Suprapubic skin (tissue), 4 donors: ENCODE measurements around the gene SLC6A6.

Experiments used
- POLR2A ChIP-seq, 2 donors: fragments of 450-650 bp; IDR thresholded peaks; one replicate each; pipeline ENCODE4 v1.6.1; 2017; ENCODE audit warnings: antibody characterized with exemption in 2 of 2, mild to moderate bottlenecking in 2 of 2, moderate library complexity in 2 of 2
- POLR2AphosphoS5 ChIP-seq, 3 donors: sonication (generic); formaldehyde crosslinking; IDR thresholded peaks; one replicate each; pipeline ENCODE4 v1.6.1; 2017; ENCODE audit warnings: antibody characterized with exemption in 3 of 3
- TF ChIP-seq, protein P1 (sequence below), 2 donors: fragments of 200-600 bp in 1 of 2; fragments of 450-650 bp in 1 of 2; sonication (generic) in 1 of 2; IDR thresholded peaks; one replicate each; pipeline ENCODE4 v1.5.1; 2016 to 2019; ENCODE audit warnings: antibody characterized with exemption in 2 of 2, mild to moderate bottlenecking in 1 of 2, moderate library complexity in 1 of 2

DNA sequence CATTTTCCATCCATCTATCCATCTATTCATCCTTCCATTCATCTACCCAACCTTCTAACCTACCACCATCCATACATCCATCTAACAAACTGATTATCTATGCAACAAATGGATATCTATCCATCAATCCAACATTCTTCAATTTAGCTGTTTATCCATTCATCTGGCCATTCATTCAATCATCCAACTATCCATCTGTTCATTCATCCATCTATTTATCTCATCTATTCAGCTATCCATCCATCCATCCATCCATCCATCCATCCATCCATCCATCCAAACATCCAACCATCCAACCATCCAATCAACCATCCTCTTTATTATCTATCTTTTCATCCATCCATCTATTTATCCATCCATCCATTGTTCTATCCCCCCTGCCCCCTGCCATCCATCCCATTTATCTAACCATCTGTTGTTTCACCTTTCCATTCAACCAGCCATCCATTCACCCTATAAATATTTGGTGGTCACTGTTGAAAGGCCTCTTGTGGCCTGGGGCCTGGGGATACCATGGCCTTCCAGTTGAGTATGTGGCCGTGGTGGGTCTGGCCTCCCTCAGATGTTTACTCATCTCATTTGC, 44.7 kb downstream of the SLC6A6 start:
- TF ChIP-seq, protein P1, sequence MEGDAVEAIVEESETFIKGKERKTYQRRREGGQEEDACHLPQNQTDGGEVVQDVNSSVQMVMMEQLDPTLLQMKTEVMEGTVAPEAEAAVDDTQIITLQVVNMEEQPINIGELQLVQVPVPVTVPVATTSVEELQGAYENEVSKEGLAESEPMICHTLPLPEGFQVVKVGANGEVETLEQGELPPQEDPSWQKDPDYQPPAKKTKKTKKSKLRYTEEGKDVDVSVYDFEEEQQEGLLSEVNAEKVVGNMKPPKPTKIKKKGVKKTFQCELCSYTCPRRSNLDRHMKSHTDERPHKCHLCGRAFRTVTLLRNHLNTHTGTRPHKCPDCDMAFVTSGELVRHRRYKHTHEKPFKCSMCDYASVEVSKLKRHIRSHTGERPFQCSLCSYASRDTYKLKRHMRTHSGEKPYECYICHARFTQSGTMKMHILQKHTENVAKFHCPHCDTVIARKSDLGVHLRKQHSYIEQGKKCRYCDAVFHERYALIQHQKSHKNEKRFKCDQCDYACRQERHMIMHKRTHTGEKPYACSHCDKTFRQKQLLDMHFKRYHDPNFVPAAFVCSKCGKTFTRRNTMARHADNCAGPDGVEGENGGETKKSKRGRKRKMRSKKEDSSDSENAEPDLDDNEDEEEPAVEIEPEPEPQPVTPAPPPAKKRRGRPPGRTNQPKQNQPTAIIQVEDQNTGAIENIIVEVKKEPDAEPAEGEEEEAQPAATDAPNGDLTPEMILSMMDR (IDR thresholded peaks at IDR 0.05) = no peak
- TF ChIP-seq POLR2AphosphoS5 (IDR thresholded peaks at IDR 0.05) = no peak
- TF ChIP-seq POLR2A (IDR thresholded peaks at IDR 0.05) = no peak
